ENCODE results near the gene ZNF221.

Gene ZNF221

DNA sequence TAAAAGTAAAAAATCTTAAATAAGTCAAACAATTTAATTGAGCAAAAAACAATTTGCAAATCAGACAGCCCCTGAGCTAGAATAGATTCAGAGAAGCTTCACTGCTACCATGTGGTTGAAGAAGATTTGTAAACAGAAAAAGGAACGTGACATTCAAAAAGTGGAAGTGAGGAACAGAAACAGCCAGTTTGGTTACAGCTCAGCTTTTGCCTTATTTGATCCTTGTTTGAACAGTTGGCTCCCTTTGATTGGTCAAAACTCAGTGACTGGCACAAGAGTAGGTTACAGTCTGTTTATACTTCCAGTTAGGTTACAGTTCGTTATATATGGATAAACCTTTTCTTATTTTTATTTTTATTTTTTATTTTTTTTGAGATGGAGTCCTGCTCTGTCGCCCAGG is 5.8 kb downstream of the ZNF221 start:
- no peak for DNase-seq (ENCODE audit: low read depth in 2 of 3, low spot score in 1 of 3)

DNA sequence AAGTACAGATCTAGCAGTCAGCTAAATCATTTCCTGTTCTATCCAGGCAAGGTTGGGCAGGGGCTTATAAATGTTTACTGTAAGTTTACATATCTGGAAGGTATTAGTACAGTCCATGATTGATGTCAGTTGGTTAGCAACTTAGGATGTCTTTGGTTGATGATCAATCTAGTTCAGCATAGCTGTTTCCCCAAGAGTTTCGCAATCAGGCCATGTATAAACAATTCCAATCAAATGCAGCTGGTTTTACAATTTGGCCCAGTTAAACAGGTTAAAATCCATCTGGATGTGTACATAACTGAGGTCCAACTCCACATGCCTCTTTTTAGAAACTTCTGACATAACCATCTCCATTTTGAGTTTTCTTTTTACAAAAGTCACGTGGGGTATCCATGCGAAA is 6.9 kb downstream of the ZNF221 start:
- DNase-seq (ENCODE audit: low read depth in 2 of 3, low spot score in 1 of 3): no peak

DNA sequence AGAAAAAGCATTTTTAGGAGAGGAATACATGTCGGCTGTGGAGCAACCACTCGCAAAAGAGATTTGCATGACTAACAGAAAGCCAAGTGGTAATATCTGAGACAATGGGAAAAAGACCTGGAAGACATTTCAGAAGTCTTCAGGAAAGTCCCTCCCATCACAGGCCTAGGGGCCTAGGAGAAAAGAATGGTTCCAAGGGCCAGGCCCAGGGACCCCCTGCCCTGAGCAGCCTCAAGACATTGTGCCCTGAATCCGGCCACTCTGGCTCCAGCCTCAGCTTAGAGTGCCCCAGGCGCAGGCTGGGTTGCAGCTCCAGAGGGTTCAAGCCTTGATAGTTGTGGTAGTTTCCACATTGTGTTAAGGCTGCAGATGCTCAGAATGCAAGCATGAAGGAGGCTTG is 9.4 kb downstream of the ZNF221 start:
- DNase-seq (ENCODE audit: low read depth in 2 of 3, low spot score in 1 of 3): no peak

DNA sequence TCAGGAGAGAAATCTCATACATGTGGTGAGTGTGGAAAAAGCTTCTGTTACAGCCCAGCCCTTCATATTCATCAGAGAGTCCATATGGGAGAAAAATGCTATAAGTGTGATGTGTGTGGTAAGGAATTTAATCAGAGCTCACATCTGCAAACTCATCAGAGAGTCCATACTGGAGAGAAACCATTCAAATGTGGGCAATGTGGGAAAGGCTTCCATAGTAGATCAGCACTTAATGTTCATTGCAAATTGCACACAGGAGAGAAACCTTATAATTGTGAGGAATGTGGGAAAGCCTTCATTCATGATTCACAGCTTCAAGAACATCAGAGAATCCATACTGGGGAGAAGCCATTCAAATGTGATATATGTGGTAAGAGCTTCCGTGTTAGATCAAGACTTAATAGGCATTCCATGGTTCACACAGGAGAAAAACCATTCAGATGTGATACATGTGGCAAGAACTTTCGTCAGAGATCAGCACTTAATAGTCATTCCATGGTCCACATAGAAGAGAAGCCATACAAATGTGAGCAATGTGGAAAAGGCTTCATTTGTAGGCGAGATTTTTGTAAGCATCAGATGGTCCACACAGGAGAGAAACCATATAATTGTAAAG is 15.2 kb downstream of the ZNF221 start:
- no peak for DNase-seq (ENCODE audit: low read depth in 2 of 3, low spot score in 1 of 3)

DNA sequence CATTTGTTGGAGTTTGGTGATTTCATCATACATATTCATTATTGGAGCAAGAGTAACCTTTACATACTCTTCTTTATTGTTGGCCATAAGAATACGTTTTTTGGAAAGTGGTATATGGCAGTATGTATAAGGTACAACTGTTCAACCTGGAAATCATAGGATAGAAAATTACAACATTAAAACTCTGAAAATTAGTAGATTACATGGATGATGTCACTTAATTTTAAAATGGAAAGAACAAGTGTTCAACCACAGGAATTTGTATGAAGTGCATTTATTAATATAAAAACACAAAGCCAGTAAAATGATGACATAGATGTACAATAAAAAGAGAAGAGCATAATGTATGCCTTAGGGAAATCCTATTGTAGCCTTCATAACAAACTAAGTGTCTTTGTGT is 25.7 kb downstream of the ZNF221 start:
- DNase-seq (ENCODE audit: low read depth in 2 of 3, low spot score in 1 of 3): no peak

DNA sequence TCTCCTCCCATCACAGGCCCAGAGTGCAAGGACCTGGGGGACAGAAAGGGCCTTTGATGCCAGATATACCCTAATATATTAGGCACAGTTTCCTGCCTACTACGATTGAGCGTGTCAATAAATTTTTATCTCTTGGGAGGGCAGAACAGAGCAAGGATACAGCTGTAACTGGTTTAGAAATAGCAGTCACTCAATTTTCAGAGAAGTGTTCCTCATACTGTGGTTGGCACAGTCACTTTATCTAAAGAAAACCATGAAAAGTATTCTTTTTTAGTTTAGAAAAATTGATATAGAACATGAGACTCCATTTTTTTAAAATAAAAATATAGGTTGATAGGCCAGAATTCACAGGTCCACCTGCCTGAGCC is 32.5 kb downstream of the ZNF221 start:
- no peak for DNase-seq (ENCODE audit: low read depth in 2 of 3, low spot score in 1 of 3)

DNA sequence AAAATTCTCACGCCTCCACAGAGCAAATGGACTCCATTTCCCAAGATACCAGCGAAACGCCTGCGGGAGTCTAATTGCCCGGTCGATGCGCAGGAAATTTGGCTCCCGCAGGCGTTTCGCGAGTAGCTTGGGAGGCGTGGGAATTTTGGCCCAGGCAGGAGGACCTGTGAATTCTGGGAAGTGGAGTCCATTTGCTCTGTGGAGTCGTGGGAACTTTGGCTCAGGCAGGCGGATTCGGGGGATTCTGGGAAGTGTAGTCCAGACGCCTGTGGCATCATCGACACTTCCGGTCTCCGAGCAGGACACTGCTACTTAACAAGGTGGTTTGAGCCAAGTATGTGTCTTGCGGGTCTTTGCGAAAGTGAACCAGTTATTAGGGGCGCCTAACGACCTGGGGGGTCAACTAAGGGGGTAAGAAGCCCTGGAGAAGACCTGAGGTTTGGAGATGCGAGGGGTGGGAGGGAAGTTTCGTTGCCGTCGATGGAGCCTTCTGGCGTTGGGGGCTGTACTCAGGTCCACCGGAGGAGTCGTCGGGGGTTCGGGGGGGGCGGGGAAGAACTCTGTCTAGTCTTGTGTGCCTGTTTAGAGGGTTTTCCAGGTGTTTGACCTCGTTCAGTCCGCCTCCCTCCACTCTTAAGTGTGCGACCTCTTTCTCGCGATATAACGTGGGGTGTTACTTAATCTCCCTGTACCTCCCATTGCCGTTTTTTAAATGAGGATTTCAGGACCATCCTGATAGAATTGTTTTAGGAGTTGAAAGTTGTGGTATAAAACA is 33.1 kb downstream of the ZNF221 start, which contains the start of gene ZNF155:
TSS of gene ZNF155 (plus strand) at position 277 of the 775 bp plus-strand sequence. CDS start 4,356 bp downstream, outside the sequence.
- DNase-seq (ENCODE audit: low read depth in 2 of 3, low spot score in 1 of 3): peak; percentile 60 to 67 (median 62)

DNA sequence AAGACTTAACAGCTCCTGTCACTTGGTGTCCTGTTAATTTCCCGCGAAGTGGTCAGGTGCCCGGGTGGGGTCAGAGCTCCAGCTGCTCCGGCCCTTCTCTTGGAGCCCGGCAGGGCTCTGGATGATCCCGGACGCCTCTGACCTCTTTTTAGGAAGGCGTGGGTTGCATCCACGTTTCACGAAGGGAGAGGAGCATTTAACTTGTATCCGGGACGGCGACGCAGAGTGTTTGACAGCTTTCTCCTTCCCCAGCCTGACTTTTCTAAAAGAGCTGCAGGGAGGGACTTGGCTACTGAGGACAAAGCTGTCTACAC is 33.6 kb downstream of the ZNF221 start:
- DNase-seq (ENCODE audit: low read depth in 2 of 3, low spot score in 1 of 3): no peak

DNA sequence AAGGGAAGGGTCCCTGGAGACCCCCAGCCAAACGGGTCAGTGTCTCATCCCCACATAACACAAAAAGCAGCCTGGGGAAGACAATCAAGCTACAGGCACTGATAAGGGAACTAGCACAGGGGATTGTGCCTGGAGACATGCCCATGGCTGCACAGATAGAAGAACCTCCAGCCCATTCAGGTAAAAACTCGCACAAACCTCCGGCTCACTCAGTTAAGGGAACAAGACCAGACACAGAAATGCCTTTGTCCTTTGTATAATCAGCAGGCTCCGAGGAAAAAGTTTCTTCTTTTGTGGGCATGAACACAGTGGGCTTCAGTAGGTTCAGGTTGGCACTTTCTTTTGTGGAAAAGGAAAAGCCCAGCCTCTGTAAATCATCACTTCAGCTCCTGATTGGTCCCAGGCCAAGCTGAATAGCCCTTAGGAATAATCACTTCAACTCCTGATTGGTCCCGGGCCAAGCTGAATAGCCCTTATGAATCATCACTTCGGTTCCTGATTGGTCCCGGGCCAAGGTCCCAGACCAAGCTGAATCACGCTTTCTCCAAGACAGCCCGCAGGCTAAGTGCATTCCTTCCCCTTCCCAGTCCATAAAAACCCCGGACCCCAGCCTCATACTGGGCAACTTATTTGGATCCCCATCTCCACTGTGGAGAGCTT is 46.7 kb downstream of the ZNF221 start:
- no peak for DNase-seq (ENCODE audit: low read depth in 2 of 3, low spot score in 1 of 3)

DNA sequence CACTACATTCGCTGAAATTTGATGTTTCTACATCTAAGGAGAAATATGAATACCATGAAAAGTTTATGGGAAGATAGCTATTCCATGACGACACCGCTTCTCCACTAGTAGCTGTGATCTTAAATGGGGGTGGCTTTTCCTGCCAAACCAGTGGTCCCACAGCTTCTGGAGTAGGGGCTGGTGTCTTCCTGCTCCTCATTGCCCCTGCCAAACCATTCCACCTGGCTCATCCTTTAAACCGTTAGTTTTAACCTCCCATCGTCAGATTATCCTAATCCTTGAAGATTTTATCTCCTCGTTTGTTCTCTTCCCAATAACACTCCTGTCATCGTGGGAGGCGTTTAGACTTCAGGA is 51.2 kb downstream of the ZNF221 start:
- DNase-seq (ENCODE audit: low read depth in 2 of 3, low spot score in 1 of 3): no peak

DNA sequence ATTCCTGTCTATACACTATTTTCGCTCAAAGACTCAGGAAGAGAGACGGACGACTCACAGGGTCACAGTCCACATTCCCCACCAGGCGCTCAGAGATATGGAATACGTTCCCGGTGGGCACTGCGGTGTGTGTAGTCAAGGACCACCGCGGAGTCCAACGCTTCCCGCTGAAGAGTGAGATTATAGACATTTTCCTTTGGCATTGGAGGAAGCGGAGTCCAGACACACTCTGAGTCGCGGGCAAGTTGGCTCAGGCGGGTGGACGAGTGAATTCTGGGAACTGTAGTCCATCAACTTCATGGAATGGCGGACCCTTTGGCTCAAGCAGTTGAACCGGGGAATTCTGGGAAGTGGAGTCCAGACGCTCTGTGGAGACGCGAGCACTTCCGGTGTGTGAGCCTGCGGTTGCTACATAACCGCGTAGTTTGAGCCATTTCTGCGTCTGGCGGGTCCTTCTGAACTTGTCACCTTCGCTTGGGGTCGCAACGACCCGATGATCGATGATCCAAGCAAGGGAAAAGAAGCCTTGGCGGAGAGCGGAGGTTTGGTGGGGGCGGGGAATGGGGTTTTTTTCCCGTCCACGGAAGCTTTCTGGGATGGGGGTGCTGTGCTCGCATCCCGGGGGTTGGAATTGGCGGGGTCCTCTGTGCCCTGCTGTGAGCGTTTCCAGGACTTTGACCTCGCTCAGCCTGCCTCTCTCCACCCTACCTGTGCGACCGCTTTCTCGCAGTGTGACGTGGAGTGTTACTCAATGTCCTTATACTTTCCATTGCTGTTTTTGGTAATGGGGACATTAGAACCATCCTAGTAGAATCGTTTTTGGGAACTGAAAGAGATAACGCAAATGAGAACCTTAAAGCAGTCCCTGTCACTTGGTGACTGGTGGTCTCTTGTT is 51.8 kb downstream of the ZNF221 start, which contains the start of gene ZNF230:
TSS of gene ZNF230 (plus strand) at position 392 of the 895 bp plus-strand sequence. CDS start 4,122 bp downstream, outside the sequence.
- DNase-seq (ENCODE audit: low read depth in 2 of 3, low spot score in 1 of 3): peak; percentile 67 to 75 (median 74)

DNA sequence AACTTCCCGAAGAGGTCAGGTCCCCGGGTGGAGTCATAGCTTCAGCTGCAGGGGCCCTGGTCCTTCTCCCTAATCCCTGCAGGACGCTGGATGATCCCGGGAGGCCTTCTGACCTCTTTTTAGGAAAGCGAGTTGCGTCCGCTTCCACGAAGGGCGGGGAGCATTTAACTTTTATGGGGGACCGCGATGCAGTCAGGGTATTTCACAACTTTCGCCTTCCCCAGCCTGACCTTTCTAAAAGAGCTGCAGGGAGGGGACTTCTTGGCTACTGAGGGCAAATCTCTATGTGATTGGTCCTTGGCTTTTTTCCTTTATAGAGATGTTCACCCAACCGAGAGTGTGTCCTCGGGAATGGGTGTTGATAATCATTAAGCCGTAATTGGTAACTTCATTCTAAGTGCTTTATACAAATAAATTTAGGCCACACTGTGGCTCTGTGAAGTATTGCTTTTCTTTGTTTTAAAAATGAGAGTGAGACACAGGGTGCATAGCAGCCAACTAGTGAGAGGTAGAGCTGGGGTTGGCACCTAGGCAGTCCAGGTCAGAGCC is 52.5 kb downstream of the ZNF221 start:
- no peak for DNase-seq (ENCODE audit: low read depth in 2 of 3, low spot score in 1 of 3)

DNA sequence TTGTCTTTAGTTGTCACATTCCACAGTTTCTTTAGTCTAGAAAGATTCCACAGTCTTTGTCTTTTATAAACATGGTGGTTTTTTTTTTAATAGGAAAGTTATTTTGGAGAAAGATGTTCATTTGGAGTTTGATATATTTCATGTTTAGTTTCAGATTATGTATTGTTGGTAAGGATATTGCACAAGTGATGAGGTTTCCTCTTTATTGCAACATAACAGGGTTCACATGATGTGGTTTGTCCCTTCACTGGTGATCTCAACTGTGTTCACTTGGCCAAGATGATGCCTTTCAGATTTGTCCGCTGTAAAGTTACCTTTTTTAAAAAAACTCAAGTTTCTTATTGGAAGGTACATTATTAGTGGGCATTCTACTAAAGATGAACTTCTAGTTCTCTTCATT is 54.9 kb downstream of the ZNF221 start:
- DNase-seq (ENCODE audit: low read depth in 2 of 3, low spot score in 1 of 3): no peak

DNA sequence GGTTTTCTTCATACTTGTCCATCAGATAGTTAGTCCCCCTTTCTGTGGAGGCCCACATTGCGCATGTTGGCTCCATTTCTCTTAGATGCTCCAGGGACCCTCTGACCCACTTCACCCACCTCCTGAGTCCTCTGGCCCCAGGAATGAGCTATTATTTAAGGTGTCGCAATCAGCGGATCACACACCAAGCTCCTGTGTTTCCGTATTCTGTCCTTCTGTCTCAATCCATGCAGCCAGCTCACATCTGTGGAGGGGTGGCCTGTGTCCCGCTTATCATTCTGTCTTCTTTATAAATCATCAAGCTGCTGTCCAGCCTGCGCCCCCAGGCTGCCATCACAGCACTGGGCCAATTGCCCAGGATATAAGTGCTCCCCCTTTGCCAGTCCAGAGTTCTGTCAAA is 56.4 kb downstream of the ZNF221 start:
- DNase-seq (ENCODE audit: low read depth in 2 of 3, low spot score in 1 of 3): no peak

DNA sequence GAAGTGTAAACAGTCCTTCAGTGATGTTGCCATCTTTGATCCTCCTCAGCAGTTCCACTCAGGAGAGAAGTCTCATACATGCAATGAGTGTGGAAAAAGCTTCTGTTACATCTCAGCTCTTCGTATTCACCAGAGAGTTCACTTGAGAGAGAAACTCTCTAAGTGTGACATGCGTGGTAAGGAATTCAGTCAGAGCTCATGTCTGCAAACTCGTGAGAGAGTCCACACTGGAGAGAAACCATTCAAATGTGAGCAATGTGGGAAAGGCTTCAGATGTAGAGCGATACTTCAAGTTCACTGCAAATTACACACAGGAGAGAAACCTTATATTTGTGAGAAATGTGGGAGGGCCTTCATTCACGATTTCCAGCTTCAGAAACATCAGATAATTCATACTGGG is 59.4 kb downstream of the ZNF221 start:
- no peak for DNase-seq (ENCODE audit: low read depth in 2 of 3, low spot score in 1 of 3)

Measured in stimulated activated CD4-positive, alpha-beta T cell treated with anti-CD3 and anti-CD28 coated beads, Interleukin-12 subunit alpha, Interleukin-12 subunit beta, amount 100 ng/mL, for 48 hours (primary cell).